ENCODE measurements around the gene MARS1.

Gene MARS1

GRCh38 chr12:57545809-57546437, 58.1 kb downstream of the MARS1 start:
- DNase-seq (ENCODE audit: low read depth, low spot score), result no peak
- TF ChIP-seq CTCF (IDR thresholded peaks at IDR 0.05; ENCODE audit: low read depth, low read length), result no peak
- H3K4me3 ChIP-seq (ENCODE audit: low read depth, low read length), result peak overlapping the region; percentile 84
- in situ Hi-C loops (cut with HindIII; ENCODE audit: low sequenced_read_pairs), result no loop called here

GRCh38 chr12:57546438-57547287, 58.8 kb downstream of the MARS1 start, which contains the start of gene DCTN2:
Gene DCTN2 (minus strand): TSS chr12:57547192. CDS start chr12:57547063, 129 bp downstream.
- peak; percentile 15 for TF ChIP-seq CTCF (IDR thresholded peaks at IDR 0.05; ENCODE audit: low read depth, low read length)
- in situ Hi-C loops (cut with HindIII; ENCODE audit: low sequenced_read_pairs), result no loop called here
- DNase-seq (ENCODE audit: low read depth, low spot score), result peak; percentile 95
- peak within 1 kb of the TSS; percentile 84 for H3K4me3 ChIP-seq (ENCODE audit: low read depth, low read length)

- DNase-seq (ENCODE audit: low read depth, low spot score), result no peak
- in situ Hi-C loops (cut with HindIII; ENCODE audit: low sequenced_read_pairs), result no loop called here
- no peak for TF ChIP-seq CTCF (IDR thresholded peaks at IDR 0.05; ENCODE audit: low read depth, low read length)
- peak overlapping the region; percentile 84 for H3K4me3 ChIP-seq (ENCODE audit: low read depth, low read length)
Measured at GRCh38 chr12:57547288-57548012, 59.6 kb downstream of the MARS1 start.

GRCh38 chr12:57548013-57548315, 60.1 kb downstream of the MARS1 start:
- H3K4me3 ChIP-seq (ENCODE audit: low read depth, low read length), result no peak overlapping the region
- in situ Hi-C loops (cut with HindIII; ENCODE audit: low sequenced_read_pairs), result no loop called here
- no peak for TF ChIP-seq CTCF (IDR thresholded peaks at IDR 0.05; ENCODE audit: low read depth, low read length)
- no peak for DNase-seq (ENCODE audit: low read depth, low spot score)

GRCh38 chr12:57548488-57548887, 60.6 kb downstream of the MARS1 start:
- TF ChIP-seq CTCF (IDR thresholded peaks at IDR 0.05; ENCODE audit: low read depth, low read length), result no peak
- DNase-seq (ENCODE audit: low read depth, low spot score), result no peak
- no peak overlapping the region for H3K4me3 ChIP-seq (ENCODE audit: low read depth, low read length)
- in situ Hi-C loops (cut with HindIII; ENCODE audit: low sequenced_read_pairs), result no loop called here

- H3K4me3 ChIP-seq (ENCODE audit: low read depth, low read length), result peak overlapping the region; percentile 65
Measured at GRCh38 chr12:57549203-57549908, 61.5 kb downstream of the MARS1 start.

More at GRCh38 chr12:57549203-57549908, 61.5 kb downstream of the MARS1 start:
- no peak for TF ChIP-seq CTCF (IDR thresholded peaks at IDR 0.05; ENCODE audit: low read depth, low read length)
- no peak for DNase-seq (ENCODE audit: low read depth, low spot score)
- in situ Hi-C loops (cut with HindIII; ENCODE audit: low sequenced_read_pairs), result no loop called here

All from astrocyte of the spinal cord (primary cell).